CD4-positive, CD25-positive, alpha-beta regulatory T cell (primary cell): ENCODE measurements around the gene CABP4. TPM values are rescaled to one million over a fixed set of nuclear protein-coding genes. Genes with fewer than 3 reads are reported as not detected.

Experiments
- ATAC-seq, 2 donors: fragments of 150-1000 bp; cut with Tn5 transposase; one replicate each; pipeline ENCODE4 v1.10.0; 2021; ENCODE audit warnings: low read depth in 2 of 2, moderate number of reproducible peaks in 2 of 2, moderate library complexity in 1 of 2
- DNase-seq, 3 donors: peaks; one replicate each; pipeline versions ENCODE4 v3.0.0 to v3.0.0-alpha.2; 2012 to 2022; ENCODE audit warnings: mixed read lengths in 1 of 3
- H3K27ac ChIP-seq: one replicate; pipeline ENCODE4 v1.7.0; 2013; ENCODE audit warnings: mild to moderate bottlenecking, low read length; ENCODE audit not compliant: insufficient read depth, poor library complexity, severe bottlenecking
- H3K27me3 ChIP-seq: one replicate; pipeline ENCODE4 v1.7.0; 2013; ENCODE audit warnings: low read length; ENCODE audit not compliant: control insufficient read depth, insufficient read depth
- H3K36me3 ChIP-seq: one replicate; pipeline ENCODE4 v1.7.0; 2013; ENCODE audit warnings: mild to moderate bottlenecking, low read length, moderate library complexity; ENCODE audit not compliant: control insufficient read depth, insufficient read depth
- H3K4me1 ChIP-seq: 2 replicates; pipeline ENCODE4 v1.7.0; 2013; ENCODE audit warnings: mild to moderate bottlenecking, low read length; ENCODE audit not compliant: insufficient read depth, control insufficient read depth, poor library complexity, severe bottlenecking
- H3K4me3 ChIP-seq: one replicate; pipeline ENCODE4 v1.7.0; 2013; ENCODE audit warnings: low read depth, mild to moderate bottlenecking, low read length, moderate library complexity
- H3K9me3 ChIP-seq, 2 experiments: 1 replicate in 1 of 2; 2 replicates in 1 of 2; pipeline ENCODE4 v1.7.0; 2013; ENCODE audit warnings: low read length in 2 of 2, mild to moderate bottlenecking in 1 of 2, moderate library complexity in 1 of 2; ENCODE audit not compliant: control insufficient read depth in 2 of 2
- H3K27ac Mint-ChIP-seq, 3 donors: one replicate each; pipeline ENCODE4 v1.8.0; 2020 to 2022; ENCODE audit warnings: mild to moderate bottlenecking in 3 of 3, mixed read lengths in 3 of 3, moderate library complexity in 2 of 3
- H3K27me3 Mint-ChIP-seq: one replicate; pipeline ENCODE4 v1.8.0; 2022; ENCODE audit warnings: mild to moderate bottlenecking, mixed read lengths
- H3K36me3 Mint-ChIP-seq: one replicate; pipeline ENCODE4 v1.8.0; 2020; ENCODE audit warnings: mixed read lengths
- H3K4me1 Mint-ChIP-seq, 4 donors: one replicate each; pipeline ENCODE4 v1.8.0; 2020 to 2022; ENCODE audit warnings: mixed read lengths in 4 of 4, mild to moderate bottlenecking in 1 of 4
- H3K4me3 Mint-ChIP-seq, 4 donors: one replicate each; pipeline ENCODE4 v1.8.0; 2020 to 2022; ENCODE audit warnings: mild to moderate bottlenecking in 4 of 4, mixed read lengths in 4 of 4, moderate library complexity in 3 of 4
- H3K9me3 Mint-ChIP-seq, 7 donors: one replicate each; pipeline ENCODE4 v1.8.0; 2020 to 2022; ENCODE audit warnings: mixed read lengths in 7 of 7, mild to moderate bottlenecking in 3 of 7, moderate library complexity in 2 of 7
- polyA plus RNA-seq, 4 donors: library from polyadenylated mRNA; unstranded; fragments of 300-500 nt; fragmentation: Illumina TruSeq; gene quantifications; one replicate each; pipeline ENCODE4 v1.2.3, GENCODE V29; 2021
- total RNA-seq: library from RNA; stranded (reverse); gene quantifications from one replicate; pipeline ENCODE4 v1.2.3, GENCODE V29; 2022

CABP4 gene
- total and polyA plus RNA-seq, 5 donors from 2014 or later = 0.57 to 13.2 (median 0.96) TPM

DNA sequence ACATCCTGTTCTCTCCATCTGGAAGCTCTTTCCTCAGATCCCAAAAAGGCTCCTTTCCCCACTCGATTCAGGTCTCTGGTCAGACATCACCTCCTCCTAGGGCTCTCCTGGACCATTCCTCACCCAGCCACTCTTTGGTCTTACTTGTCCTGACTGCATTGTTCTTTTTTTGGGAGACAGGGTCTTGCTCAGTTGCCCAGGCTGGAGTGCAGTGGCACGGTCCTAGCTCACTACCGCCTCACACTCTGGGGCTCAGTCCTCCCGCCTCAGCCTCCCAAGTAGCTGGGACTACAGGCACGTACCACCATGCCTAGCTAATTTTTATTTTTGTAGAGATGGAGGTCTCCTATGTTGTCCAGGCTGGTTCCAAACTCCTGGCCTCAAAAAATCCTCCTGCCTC is 9.6 kb upstream of the CABP4 start:
- H3K4me1 ChIP-seq = peaks cover 86% of the 10 kb centered on the region
- peak overlapping the region; percentile 96 to 97 (median 97) for H3K27ac Mint-ChIP-seq
- H3K27me3 ChIP-seq = no peaks in the 10 kb centered on the region
- DNase-seq (no peak), ATAC-seq (no peak)
- H3K4me1 Mint-ChIP-seq = peaks cover 11 to 82% (median 48%) of the 10 kb centered on the region in 4 donors
- peak overlapping the region; percentile 83 to 91 (median 89) for H3K4me3 Mint-ChIP-seq
- no peaks in the 10 kb centered on the region for H3K36me3 ChIP-seq
- H3K9me3 ChIP-seq = no peaks in the 10 kb centered on the region
- no peak overlapping the region for H3K4me3 ChIP-seq
- no peaks in the 10 kb centered on the region for H3K27me3 Mint-ChIP-seq
- peak overlapping the region; percentile 94 for H3K27ac ChIP-seq
- peaks cover 0 to 2% (median 0%) of the 10 kb centered on the region in 7 donors for H3K9me3 Mint-ChIP-seq
- H3K36me3 Mint-ChIP-seq = no peaks in the 10 kb centered on the region

DNA sequence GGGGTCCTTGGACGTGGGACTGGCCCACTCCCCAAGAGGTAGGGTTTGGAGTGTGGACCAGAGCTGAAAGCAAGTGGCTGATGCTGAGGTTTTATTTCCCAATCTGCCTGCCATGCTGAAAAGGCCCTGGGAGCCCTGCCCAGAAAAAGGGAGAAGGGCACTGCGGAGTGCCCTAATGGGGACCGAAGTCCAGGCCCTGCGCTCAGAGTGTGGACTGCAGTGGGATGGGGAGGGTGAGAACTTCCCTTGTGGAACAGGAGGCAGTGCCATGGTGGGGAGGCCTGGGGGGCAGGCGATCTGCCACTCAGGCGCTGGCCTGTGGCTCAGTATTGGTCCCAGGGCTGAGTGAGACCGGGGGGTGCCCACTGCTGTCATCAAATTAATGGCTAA is 6.9 kb upstream of the CABP4 start:
- no peak for ATAC-seq
- Mint-ChIP-seq H3K27ac (peak overlapping the region; percentile 60 to 97 (median 79)), H3K4me3 (peak overlapping the region in 2 of 4 donors; percentile 44 to 78), H3K27me3 (no peaks in the 10 kb centered on the region), H3K9me3 (peaks cover 0 to 2% (median 0%) of the 10 kb centered on the region in 7 donors), H3K36me3 (no peaks in the 10 kb centered on the region), H3K4me1 (peaks cover 5 to 64% (median 36%) of the 10 kb centered on the region in 4 donors)
- Histone ChIP-seq H3K27ac (peak overlapping the region; percentile 48), H3K4me1 (peaks cover 61% of the 10 kb centered on the region), H3K36me3 (no peaks in the 10 kb centered on the region), H3K9me3 (no peaks in the 10 kb centered on the region), H3K4me3 (no peak overlapping the region), H3K27me3 (no peaks in the 10 kb centered on the region)
- no peak for DNase-seq

DNA sequence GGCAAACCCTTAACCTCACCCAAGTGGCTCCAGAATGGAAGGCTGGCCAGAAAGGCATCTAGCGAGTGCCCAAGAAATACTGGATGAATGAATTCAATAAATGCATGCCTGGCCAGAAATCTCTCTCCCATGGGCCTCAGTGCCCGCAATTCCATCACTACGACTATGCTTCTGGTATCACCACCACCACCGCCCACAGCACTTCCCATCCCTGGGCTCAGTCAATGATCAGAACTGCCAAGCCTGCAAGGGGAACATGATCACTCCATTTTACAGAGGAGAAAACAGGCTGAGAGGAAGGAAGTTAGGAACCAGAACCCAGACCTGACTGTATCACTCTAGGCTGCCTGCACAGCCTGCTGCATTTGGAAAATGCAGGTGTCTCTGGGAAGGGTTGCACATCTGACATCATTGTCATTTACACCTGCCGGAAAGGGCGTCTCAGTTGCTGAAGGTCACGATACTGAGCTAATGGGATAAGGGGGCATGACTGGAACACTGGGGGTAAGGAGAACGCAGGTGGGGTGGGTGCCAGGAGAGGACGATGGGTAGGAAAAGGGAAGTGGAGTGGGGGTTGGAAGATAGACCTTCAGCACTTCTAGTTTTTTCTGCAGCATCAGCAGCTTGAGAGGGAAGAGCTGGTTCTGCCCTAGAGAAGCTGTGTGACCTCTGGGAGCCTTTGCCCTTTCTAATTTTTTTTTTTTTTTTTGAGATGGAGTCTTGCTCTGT is 5.9 kb upstream of the CABP4 start:
- H3K27me3 ChIP-seq = no peaks in the 10 kb centered on the region
- H3K36me3 Mint-ChIP-seq = no peaks in the 10 kb centered on the region
- peaks cover 5 to 57% (median 32%) of the 10 kb centered on the region in 4 donors for H3K4me1 Mint-ChIP-seq
- no peak overlapping the region for H3K27ac ChIP-seq
- DNase-seq = no peak
- no peaks in the 10 kb centered on the region for H3K36me3 ChIP-seq
- H3K9me3 ChIP-seq = no peaks in the 10 kb centered on the region
- no peaks in the 10 kb centered on the region for H3K27me3 Mint-ChIP-seq
- peak overlapping the region; percentile 7 to 97 (median 54) for H3K27ac Mint-ChIP-seq
- H3K4me1 ChIP-seq = peaks cover 51% of the 10 kb centered on the region
- no peak overlapping the region for H3K4me3 ChIP-seq
- peak overlapping the region in 1 of 4 donors; percentile 53 for H3K4me3 Mint-ChIP-seq
- ATAC-seq = no peak
- no peaks in the 10 kb centered on the region for H3K9me3 Mint-ChIP-seq

- no peak for ATAC-seq
- H3K9me3 Mint-ChIP-seq = no peaks in the 10 kb centered on the region
- no peak for DNase-seq
- Histone ChIP-seq H3K9me3 (no peaks in the 10 kb centered on the region), H3K4me1 (peaks cover 34% of the 10 kb centered on the region), H3K4me3 (no peak overlapping the region), H3K27me3 (no peaks in the 10 kb centered on the region), H3K27ac (no peak overlapping the region), H3K36me3 (no peaks in the 10 kb centered on the region)
- H3K4me3 Mint-ChIP-seq = no peak overlapping the region
- H3K27me3 Mint-ChIP-seq = no peaks in the 10 kb centered on the region
- no peak overlapping the region for H3K27ac Mint-ChIP-seq
- H3K4me1 Mint-ChIP-seq = peaks cover 5 to 41% (median 19%) of the 10 kb centered on the region in 4 donors
- H3K36me3 Mint-ChIP-seq = no peaks in the 10 kb centered on the region
Measured at GRCh38 chr11:67450796-67451657, 4.1 kb upstream of the CABP4 start.

DNA sequence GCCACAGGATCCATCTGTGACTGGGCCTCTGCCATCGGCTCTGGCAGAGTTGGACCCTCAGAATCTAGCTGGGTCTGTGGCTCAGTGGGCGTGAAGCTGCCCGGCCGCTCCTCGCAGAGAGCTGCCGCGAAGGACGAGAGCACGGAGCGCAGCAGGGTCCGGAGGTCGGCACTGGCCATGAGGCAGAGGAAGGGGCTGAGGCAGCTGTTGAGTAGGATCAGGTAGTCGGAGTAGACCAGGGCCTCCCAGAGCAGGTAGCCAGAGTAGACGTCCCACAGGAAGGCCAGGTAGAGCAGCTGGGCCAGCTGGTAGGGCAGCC is 3.5 kb upstream of the CABP4 start:
- Mint-ChIP-seq H3K27ac (no peak overlapping the region), H3K4me3 (no peak overlapping the region), H3K27me3 (no peaks in the 10 kb centered on the region), H3K4me1 (peaks cover 0 to 36% (median 15%) of the 10 kb centered on the region in 4 donors), H3K36me3 (no peaks in the 10 kb centered on the region), H3K9me3 (no peaks in the 10 kb centered on the region)
- Histone ChIP-seq H3K36me3 (no peaks in the 10 kb centered on the region), H3K27ac (no peak overlapping the region), H3K4me1 (peaks cover 28% of the 10 kb centered on the region), H3K9me3 (no peaks in the 10 kb centered on the region), H3K4me3 (no peak overlapping the region), H3K27me3 (no peaks in the 10 kb centered on the region)
- ATAC-seq = no peak
- DNase-seq = no peak

DNA sequence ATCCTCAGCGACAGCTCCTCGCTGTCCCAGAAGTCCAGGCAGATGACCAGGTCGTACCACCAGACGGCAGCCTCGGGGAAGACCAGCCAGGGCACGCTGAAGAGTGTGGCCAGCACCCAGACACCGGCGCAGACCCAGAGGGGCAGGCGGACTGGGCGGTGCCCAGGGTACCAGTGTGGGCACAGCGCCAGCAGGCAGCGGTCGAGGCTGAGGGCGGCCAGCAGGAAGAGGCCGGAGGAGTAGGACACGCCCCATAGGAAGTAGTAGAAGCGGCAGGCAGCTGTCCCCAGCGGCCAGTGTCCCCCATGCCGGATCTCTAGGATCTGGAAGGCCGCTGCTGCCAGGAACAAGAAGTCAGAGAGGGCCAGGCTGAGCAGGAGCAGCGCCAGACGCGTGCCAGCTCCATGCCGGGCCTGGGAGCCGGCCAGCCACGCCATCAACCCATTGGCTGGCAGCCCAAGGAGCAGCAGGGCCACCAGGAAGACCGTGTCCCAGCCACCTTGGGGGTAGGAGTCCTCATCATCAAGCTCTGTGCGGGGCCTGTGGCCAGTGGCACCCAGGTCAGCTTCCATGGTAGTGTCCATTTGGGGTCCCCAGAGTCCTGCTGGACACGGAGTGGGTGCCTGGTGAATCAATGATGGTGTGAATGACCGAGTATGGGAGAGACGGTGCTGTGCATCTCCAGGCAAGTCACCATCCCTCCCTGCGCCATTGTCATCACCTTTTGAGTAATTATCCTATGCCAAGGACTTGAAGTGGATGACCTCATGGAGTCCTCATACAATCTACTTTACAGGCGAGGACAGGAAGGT is 2.8 kb upstream of the CABP4 start, which contains the start of gene GPR152:
Gene GPR152, minus strand, starts transcription at position 589 of the 812 bp plus-strand sequence. Its CDS starts 5 bp downstream, at position 584.
- no peak for DNase-seq
- H3K27me3 ChIP-seq = no peaks in the 10 kb centered on the region
- H3K4me1 ChIP-seq = peaks cover 21% of the 10 kb centered on the region
- ATAC-seq = no peak
- H3K4me3 ChIP-seq = no peak within 1 kb of the TSS
- no peak within 1 kb of the TSS for H3K27ac ChIP-seq
- H3K9me3 Mint-ChIP-seq = no peaks in the 10 kb centered on the region
- no peaks in the 10 kb centered on the region for H3K9me3 ChIP-seq
- peaks cover 0 to 30% (median 13%) of the 10 kb centered on the region in 4 donors for H3K4me1 Mint-ChIP-seq
- no peaks in the 10 kb centered on the region for H3K27me3 Mint-ChIP-seq
- no peak within 1 kb of the TSS for H3K27ac Mint-ChIP-seq
- no peaks in the 10 kb centered on the region for H3K36me3 ChIP-seq
- no peaks in the 10 kb centered on the region for H3K36me3 Mint-ChIP-seq
- no peak within 1 kb of the TSS for H3K4me3 Mint-ChIP-seq
